ENCODE results near the gene COL13A1.
A peak's percentile ranks its signal among the peaks of the same experiment; 100 is the strongest.

COL13A1 gene

DNA sequence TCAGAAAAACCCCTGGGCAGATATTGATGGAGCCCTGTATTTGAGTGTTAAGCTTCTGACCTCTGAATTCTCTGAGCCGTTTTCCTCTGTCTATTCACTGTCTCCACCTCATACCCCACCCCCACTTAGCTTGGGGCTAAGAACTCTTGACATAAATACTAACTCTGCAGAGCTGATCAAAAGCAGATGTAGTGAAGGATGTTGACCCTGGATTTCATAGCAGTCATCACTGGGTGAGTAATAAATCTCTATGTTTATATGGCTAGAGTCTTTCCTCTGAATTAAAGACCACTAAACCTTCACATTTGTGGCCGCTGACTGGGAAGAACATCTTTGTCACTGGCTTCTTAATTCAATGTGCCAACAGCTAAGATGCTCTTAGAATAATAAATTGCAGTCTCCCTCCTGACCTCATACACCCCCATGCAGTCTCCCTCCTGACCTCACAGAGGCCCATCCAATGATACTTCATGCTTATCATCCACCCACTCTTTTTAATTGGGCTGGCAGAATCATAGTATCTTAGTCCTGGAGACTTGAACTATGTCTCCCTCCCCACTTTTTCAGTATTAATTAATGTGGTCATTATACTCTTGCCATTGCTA lies 172.9 kb downstream of the COL13A1 start:
- DNase-seq, result no peak

DNA sequence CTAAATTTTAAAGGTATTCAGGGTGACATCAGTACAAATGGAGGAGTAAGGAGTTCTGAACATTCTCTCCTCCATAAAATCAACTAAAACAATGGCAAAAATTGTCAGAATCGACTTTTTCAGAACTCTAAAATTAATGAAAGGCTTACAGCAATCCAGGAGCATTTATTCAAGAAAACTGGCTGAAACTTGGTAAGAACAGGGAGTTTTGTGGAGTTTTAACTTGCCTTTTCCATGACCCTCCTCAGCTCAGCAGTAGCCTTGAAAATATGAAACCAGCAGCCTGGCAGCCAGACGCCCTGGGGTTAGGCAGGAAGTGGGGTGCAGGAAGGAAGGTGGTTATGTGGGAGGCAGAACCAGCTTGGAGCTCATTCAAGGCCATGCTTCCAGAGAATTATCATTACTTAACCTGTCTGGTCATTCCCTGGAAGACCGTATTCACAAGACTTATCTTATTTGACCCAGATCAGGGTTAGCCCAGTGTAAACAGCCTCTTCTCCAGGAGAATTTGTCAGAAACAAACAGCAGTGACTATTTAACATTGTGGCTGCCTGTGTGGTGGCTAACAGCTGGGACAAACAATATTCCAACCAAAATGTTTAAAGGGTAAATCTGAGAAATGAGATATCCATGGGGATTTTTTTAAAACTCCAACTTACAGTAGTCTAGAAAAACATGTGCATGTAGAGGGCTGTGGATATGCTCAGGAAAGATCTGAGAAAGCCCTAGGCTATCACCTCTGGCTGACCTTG lies 175.3 kb downstream of the COL13A1 start:
- no peak for DNase-seq

DNA sequence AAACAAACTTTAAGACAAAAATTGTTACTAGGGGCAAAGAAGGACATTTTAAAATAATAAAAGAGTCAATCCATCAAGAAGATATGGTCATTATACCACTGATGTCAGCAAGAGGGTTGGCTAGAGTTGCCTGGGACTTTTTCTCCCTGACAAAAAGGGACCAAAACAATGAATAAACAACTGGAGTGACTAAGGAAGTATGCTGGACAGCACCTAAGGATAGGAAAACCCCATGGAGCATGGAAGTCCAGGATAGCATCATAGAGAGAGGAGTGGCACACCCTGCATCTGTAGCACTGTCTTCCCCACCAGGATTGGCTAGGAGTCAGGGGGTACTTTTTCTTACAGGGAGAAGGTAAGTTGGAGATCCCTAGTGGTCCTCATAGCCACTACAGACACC lies 177.5 kb downstream of the COL13A1 start:
- no peak for DNase-seq

DNA sequence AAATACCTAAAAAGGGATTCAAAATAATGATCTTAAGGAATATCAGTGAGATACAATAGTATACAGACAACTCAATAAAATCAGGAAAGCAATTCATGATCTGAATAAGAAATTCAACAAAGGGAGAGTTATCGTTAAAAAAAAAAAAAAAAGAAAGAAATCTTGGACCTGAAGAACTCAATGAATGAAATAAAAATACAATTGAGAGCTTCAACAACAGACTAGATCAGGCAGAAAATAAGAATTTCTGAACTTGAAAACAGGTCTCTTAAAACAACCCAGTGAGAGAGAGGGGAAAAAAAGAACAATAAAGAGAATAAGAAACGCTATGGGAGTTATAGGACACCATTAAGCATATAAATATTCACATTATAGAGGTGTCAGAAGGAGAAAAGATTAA lies 179.0 kb downstream of the COL13A1 start:
- DNase-seq, result no peak

DNA sequence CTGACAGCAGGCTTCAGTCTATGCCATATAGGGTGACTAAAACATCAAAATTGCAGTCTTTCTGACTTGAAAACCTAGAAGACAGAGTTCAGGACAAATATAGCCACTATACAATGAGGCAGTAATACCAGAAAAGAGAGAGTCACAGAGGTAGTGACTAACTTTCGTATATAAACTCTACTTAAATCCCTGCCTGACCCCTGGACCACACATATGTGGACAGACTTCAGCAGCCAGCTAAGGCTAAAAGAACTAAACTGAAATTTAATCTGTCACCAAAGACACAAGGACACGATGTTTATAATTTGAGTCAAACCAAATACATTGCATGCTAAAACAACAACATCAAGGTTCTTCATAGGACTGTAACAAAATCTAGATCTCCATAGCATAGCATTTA lies 186.4 kb downstream of the COL13A1 start:
- DNase-seq, result no peak

DNA sequence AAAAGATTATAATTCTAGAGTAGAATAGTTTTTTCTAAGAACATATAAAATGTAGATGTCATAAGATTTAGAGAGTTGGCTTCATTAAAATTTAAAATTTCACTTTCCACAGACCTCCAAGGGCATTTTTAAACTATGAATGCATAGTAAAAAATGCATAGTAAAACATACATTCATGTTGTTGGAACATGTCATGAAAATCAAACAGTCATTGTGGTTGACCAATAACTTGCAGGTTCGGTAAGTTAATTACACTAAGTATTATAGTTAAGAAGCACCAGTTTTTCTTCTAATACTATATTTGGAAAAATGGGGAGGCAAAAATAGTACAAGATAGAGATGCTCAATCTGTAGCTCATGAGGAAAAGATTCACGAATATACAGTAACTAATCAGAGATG lies 189.4 kb downstream of the COL13A1 start:
- no peak for DNase-seq

DNA sequence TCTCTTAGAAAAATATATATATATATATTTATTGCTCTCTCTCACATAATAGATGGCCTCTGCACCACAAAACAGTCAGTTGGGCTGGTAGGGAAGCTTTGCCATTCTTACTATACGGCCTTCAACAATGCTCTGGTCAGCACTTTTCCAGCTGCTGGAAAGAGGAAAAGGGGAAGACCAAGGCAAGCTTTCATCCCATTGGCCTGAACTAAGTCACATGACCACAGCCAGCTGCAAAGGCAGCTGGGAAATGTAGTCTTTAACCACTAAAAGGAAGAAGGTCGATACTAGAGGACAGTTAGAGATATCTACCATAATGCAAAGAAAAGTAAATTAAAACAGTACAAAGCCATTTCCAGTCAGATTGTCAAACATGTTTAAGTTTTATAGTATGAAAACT lies 192.6 kb downstream of the COL13A1 start:
- peak; percentile 73 for DNase-seq

DNA sequence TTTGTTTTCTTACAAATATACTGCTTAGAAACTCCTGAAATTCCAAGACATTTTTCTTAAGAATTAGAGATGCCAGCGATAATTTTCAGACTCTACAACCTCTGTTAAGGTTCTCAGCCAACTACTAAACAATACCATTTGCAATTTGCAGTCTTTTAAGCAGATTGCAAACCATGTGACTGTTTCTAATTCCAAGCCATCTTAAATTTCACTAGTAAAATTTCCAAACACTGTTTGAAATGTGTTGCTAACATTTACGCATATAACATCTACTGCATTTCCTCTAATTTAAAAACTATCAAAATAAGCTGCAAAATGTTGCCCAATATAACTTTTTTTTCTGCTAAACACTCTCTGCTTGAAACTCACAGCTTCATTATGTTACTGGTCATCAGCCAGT lies 194.9 kb downstream of the COL13A1 start:
- no peak for DNase-seq

DNA sequence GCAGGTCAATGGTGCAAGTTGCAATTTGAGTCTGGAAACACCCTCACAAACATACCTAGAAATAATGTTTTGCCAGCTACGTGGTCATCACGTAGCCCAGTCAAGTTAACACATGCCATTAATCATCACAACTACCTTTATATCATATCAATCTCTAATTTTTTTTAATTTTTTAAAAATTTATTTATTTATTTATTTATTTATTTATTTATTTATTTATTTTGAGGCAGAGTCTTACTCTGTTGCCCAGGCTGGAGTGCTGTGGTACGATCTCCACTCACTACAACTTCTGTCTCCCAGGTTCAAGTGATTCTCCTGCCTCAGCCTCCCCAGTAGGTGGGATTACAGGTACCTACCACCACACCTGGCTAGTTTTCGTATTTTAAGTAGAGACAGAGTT lies 198.6 kb downstream of the COL13A1 start:
- no peak for DNase-seq

DNA sequence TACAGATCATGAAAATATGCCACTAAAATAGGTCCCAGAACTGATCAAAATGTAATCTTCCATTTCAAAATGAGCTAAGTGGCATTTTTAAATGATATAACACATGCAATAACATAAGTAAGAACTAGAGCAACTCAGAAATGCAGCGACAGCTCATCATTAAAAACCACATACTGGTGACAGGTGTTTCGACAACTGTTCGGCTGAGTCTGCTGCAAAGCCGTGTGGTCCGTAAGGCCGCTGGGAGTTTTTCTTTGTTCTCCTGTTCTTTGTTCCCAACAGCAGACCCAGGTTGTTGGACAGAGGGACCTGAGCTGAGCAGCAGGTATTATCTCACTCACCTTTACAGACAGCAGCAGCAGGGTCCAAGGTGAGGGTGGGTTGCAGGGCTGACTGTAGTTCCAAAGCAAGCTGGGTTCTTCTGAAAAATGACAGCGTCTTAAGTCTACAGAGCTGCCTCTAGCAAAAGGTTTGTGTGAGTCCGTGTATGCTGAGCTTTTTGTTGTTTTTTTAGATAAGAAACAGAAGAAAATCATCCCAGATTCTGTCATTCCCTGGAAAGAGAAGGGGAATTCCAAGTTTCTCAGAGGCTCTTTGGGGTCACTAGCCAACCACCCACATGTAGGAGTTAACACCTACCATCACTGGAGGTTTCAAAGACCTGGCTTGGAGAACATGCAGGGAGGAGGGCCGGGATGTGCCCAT lies 205.6 kb downstream of the COL13A1 start:
- no peak for DNase-seq

All from suppressor macrophage treated with lipopolysaccharide for 4 hours (primary cell).